Measurements from ENCODE around the gene PTPRT. TPM values are rescaled to one million over a fixed set of nuclear protein-coding genes. Genes with fewer than 3 reads are reported as not detected.

The PTPRT gene
- total and polyA plus RNA-seq, 2 of the 13 experiments (the other 11 are each of a cell fraction or from before 2014, with no cell fraction given): under 0.01 to 0.09 TPM

GRCh38 chr20:43055181-43055884 is 134.4 kb downstream of the PTPRT start:
- no peak overlapping the region for H3K9ac ChIP-seq (ENCODE audit: insufficient read depth, low read depth, low read length)
- H4K20me1 ChIP-seq (ENCODE audit: insufficient read depth, low read length): no peaks in the 10 kb centered on the region
- intact Hi-C loops (cut with micrococcal nuclease; ENCODE audit: unreplicated experiment) (no loop called here), in situ Hi-C loops (cut with HindIII; ENCODE audit: extremely low pct_ligation_motif_present, low pct_unique_long_range_greater_than_20kb) (no loop called here)
- no peaks in the 10 kb centered on the region for H3K9me3 ChIP-seq (ENCODE audit: low read length)
- no peak overlapping the region for H3K4me2 ChIP-seq (ENCODE audit: low read depth, low read length)
- ChIA-PET POLR2A (no interaction called here), CTCF (ENCODE audit: low intra/inter-chr PET ratio, low total read pairs) (no interaction called here)
- no peak overlapping the region for H3K4me3 ChIP-seq (replicated peaks in 1 of 3; ENCODE audit: insufficient read depth in 1 of 3, low read depth in 2 of 3, low read length in 3 of 3)
- no peak for TF ChIP-seq PHF20 (CRISPR knock-in tag; IDR thresholded peaks at IDR 0.05)
- no peak for TF ChIP-seq NFYB (CRISPR knock-in tag; IDR thresholded peaks at IDR 0.05)
- no peak for TF ChIP-seq BCLAF1 (IDR thresholded peaks at IDR 0.05)
- TF ChIP-seq ZNF280B (CRISPR knock-in tag; IDR thresholded peaks at IDR 0.05; ENCODE audit: borderline replicate concordance): no peak
- TF ChIP-seq KLF6 (CRISPR knock-in tag; IDR thresholded peaks at IDR 0.05): no peak
- no peak for TF ChIP-seq RERE (CRISPR knock-in tag; IDR thresholded peaks at IDR 0.05; ENCODE audit: low read depth)
- TF ChIP-seq MED13 (CRISPR knock-in tag; IDR thresholded peaks at IDR 0.05): no peak
- no peak for TF ChIP-seq ZNF629 (CRISPR knock-in tag; conservative IDR thresholded peaks at IDR 0.05)
- TF ChIP-seq GABPA (IDR thresholded peaks at IDR 0.05; ENCODE audit: low read depth, low read length): no peak
- no peak for TF ChIP-seq GABPA (CRISPR knock-in tag; IDR thresholded peaks at IDR 0.05; ENCODE audit: low read depth)
- no peak for TF ChIP-seq ELF1 (CRISPR knock-in tag; IDR thresholded peaks at IDR 0.05)
- TF ChIP-seq TP53 (CRISPR knock-in tag; conservative IDR thresholded peaks at IDR 0.05): no peak
- under 1% methylated on average over 5 of the region's 5 CpGs for WGBS (ENCODE audit: low lambda C conversion rate)
- no peaks in the 10 kb centered on the region for H3K4me1 ChIP-seq (ENCODE audit: insufficient read depth, low read length)
- no peak for FAIRE-seq
- no peak overlapping the region for H2AFZ ChIP-seq (ENCODE audit: low read length)
- no peaks in the 10 kb centered on the region for H3K36me3 ChIP-seq (replicated peaks in 1 of 2; ENCODE audit: control insufficient read depth in 1 of 2, insufficient read depth in 2 of 2, low read length in 2 of 2)
- DNase-seq (ENCODE audit: low spot score): no peak
- no peaks in the 10 kb centered on the region for H3K79me2 ChIP-seq (ENCODE audit: insufficient read depth, low read length)
- no peak for ATAC-seq
- H3K27me3 ChIP-seq (ENCODE audit: control insufficient read depth in 1 of 2, insufficient read depth in 2 of 2, low read length in 2 of 2): no peaks in the 10 kb centered on the region; a peak in 1 of 5 replicates
- no peak overlapping the region for H3K27ac ChIP-seq (ENCODE audit: extremely low read length, insufficient read depth, low read length)
- BruUV-seq (replicated peaks): no TSS peak
